ENCODE measurements around the gene EXOC4. TPM values are rescaled to one million over a fixed set of nuclear protein-coding genes. Genes with fewer than 3 reads are reported as not detected.

The EXOC4 gene
- total RNA-seq, 1 experiment from 2014 or later, result 111 TPM

DNA sequence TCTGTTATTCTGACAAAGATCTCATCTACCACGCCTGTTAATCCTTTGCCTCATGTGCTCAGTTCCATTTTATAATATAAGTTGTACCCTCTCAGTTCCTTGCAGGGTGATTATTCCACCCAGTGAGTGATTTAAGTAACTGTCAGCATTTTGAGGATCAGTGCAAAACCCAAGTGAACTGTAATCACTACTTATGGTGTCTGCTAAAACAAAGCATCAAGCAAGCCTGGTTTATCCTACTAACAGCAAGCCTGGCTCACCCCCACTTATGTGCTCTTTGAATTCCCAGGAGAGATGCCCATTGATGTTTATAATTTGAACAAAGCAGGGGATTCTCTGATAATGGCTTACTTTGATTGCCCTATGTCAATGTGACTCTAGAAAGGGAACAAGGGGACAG is 687.5 kb downstream of the EXOC4 start:
- Histone ChIP-seq H3K4me1 (ENCODE audit: low read length) (no peaks in the 10 kb centered on the region), H3K36me3 (ENCODE audit: insufficient read depth, low read length) (no peaks in the 10 kb centered on the region), H3K9me2 (replicated peaks; ENCODE audit: insufficient read depth, low read length) (no peaks in the 10 kb centered on the region), H3K9me3 (ENCODE audit: low read length) (no peaks in the 10 kb centered on the region), H3K9ac (ENCODE audit: low read length) (no peak overlapping the region), H3K79me2 (ENCODE audit: low read length) (no peaks in the 10 kb centered on the region), H3K4me3 (ENCODE audit: low read length) (no peak overlapping the region), H3K27ac (ENCODE audit: low read length) (no peak overlapping the region), H2AFZ (ENCODE audit: low read length) (no peak overlapping the region), H3K27me3 (ENCODE audit: low read length) (no peaks in the 10 kb centered on the region), H4K20me1 (ENCODE audit: insufficient read depth, low read depth, low read length) (no peaks in the 10 kb centered on the region; the same call in 1 of the 2 replicates), H3K4me2 (ENCODE audit: low read depth, low read length, poor library complexity, severe bottlenecking) (no peak overlapping the region)
- no peak for DNase-seq

- no peaks in the 10 kb centered on the region for H3K27me3 ChIP-seq (ENCODE audit: low read length)
- no peak for DNase-seq
- H3K4me3 ChIP-seq (ENCODE audit: low read length), result no peak overlapping the region
- no peak overlapping the region for H3K4me2 ChIP-seq (ENCODE audit: low read depth, low read length, poor library complexity, severe bottlenecking)
- H3K9ac ChIP-seq (ENCODE audit: low read length), result no peak overlapping the region
- no peaks in the 10 kb centered on the region for H3K4me1 ChIP-seq (ENCODE audit: low read length)
- H3K36me3 ChIP-seq (ENCODE audit: insufficient read depth, low read length), result no peaks in the 10 kb centered on the region
- no peaks in the 10 kb centered on the region for H3K79me2 ChIP-seq (ENCODE audit: low read length)
- no peaks in the 10 kb centered on the region; the same call in 1 of the 2 replicates for H4K20me1 ChIP-seq (ENCODE audit: insufficient read depth, low read depth, low read length)
- no peak overlapping the region for H3K27ac ChIP-seq (ENCODE audit: low read length)
- H3K9me2 ChIP-seq (replicated peaks; ENCODE audit: insufficient read depth, low read length), result no peaks in the 10 kb centered on the region
- H3K9me3 ChIP-seq (ENCODE audit: low read length), result no peaks in the 10 kb centered on the region
- no peak overlapping the region for H2AFZ ChIP-seq (ENCODE audit: low read length)
These were observed 688.6 kb downstream of the EXOC4 start for GRCh38 chr7:133941496-133941895.

DNA sequence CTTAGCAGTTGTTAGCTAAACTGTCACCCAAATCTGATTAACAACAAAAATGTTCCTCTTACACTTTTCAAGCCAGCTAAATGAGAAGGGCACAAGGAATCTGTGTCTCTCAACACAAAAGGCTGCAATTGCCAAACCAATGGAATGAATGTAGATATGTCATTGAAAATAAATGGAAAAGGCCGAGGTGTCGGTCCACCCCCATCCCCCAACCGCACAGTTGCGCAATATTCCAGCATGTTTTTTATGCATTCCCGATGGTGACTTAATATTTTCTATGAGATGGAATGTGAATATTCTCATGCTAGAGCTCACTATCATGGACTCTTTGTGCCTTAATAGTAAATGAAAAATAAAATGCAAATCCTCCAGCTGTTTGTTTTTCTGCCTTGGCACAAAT is 692.6 kb downstream of the EXOC4 start:
- Histone ChIP-seq H3K4me1 (ENCODE audit: low read length) (no peaks in the 10 kb centered on the region), H4K20me1 (ENCODE audit: insufficient read depth, low read depth, low read length) (no peaks in the 10 kb centered on the region; the same call in 1 of the 2 replicates), H3K27me3 (ENCODE audit: low read length) (no peaks in the 10 kb centered on the region), H3K9ac (ENCODE audit: low read length) (no peak overlapping the region), H2AFZ (ENCODE audit: low read length) (no peak overlapping the region), H3K36me3 (ENCODE audit: insufficient read depth, low read length) (no peaks in the 10 kb centered on the region), H3K27ac (ENCODE audit: low read length) (no peak overlapping the region), H3K9me3 (ENCODE audit: low read length) (no peaks in the 10 kb centered on the region), H3K4me2 (ENCODE audit: low read depth, low read length, poor library complexity, severe bottlenecking) (no peak overlapping the region), H3K79me2 (ENCODE audit: low read length) (no peaks in the 10 kb centered on the region), H3K9me2 (replicated peaks; ENCODE audit: insufficient read depth, low read length) (no peaks in the 10 kb centered on the region), H3K4me3 (ENCODE audit: low read length) (no peak overlapping the region)
- DNase-seq, result no peak

DNA sequence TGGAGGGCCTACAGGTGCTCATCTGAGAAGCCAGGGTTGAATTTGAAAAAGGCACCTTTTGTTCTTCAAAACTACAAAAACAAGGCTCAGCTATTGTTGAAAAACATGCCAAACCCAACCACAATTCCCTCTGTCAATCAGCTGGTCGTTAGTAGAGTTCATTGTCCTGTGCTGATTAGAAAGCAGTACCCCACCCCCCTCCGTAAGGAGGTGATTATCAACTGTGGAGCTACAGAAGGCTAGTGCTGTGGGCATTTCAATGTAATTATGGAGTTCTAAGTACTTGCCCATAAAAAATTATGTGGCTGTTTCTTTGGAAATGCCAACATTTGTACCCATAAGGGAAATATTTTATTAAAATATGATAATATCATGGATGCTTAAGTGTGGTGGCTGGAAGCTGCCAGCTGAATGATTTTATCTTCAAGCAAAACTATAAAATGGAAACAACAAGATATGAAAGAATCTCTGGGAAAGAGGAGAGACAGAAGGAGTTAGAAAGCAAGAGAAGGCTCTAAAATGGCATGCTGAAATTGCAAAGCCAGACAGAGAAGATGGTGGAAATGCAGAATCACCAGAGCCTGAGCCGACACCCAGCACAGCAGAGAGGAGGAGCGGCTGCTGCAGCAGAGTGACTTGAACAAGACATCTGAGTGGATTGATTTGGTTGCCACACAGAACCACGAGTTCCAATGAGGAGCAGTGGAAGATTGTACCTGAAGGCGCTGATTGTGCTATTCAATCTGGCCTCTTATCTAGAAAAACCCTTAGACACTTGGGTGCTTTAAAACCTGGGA is 694.8 kb downstream of the EXOC4 start:
- DNase-seq, result no peak
- Histone ChIP-seq H3K9ac (ENCODE audit: low read length) (no peak overlapping the region), H3K79me2 (ENCODE audit: low read length) (no peaks in the 10 kb centered on the region), H3K27me3 (ENCODE audit: low read length) (no peaks in the 10 kb centered on the region), H3K27ac (ENCODE audit: low read length) (no peak overlapping the region), H2AFZ (ENCODE audit: low read length) (no peak overlapping the region), H3K4me1 (ENCODE audit: low read length) (no peaks in the 10 kb centered on the region), H3K4me3 (ENCODE audit: low read length) (no peak overlapping the region), H3K9me2 (replicated peaks; ENCODE audit: insufficient read depth, low read length) (no peaks in the 10 kb centered on the region), H3K4me2 (ENCODE audit: low read depth, low read length, poor library complexity, severe bottlenecking) (no peak overlapping the region), H4K20me1 (ENCODE audit: insufficient read depth, low read depth, low read length) (no peaks in the 10 kb centered on the region; the same call in 1 of the 2 replicates), H3K9me3 (ENCODE audit: low read length) (no peaks in the 10 kb centered on the region), H3K36me3 (ENCODE audit: insufficient read depth, low read length) (no peaks in the 10 kb centered on the region)

GRCh38 chr7:133948588-133948987 is 695.7 kb downstream of the EXOC4 start:
- H3K9me2 ChIP-seq (replicated peaks; ENCODE audit: insufficient read depth, low read length), result no peaks in the 10 kb centered on the region
- H3K4me1 ChIP-seq (ENCODE audit: low read length), result no peaks in the 10 kb centered on the region
- no peaks in the 10 kb centered on the region for H3K27me3 ChIP-seq (ENCODE audit: low read length)
- H3K79me2 ChIP-seq (ENCODE audit: low read length), result no peaks in the 10 kb centered on the region
- no peaks in the 10 kb centered on the region; the same call in 1 of the 2 replicates for H4K20me1 ChIP-seq (ENCODE audit: insufficient read depth, low read depth, low read length)
- no peak for DNase-seq
- H3K36me3 ChIP-seq (ENCODE audit: insufficient read depth, low read length), result no peaks in the 10 kb centered on the region
- H3K27ac ChIP-seq (ENCODE audit: low read length), result no peak overlapping the region
- no peaks in the 10 kb centered on the region for H3K9me3 ChIP-seq (ENCODE audit: low read length)
- H2AFZ ChIP-seq (ENCODE audit: low read length), result no peak overlapping the region
- no peak overlapping the region for H3K4me3 ChIP-seq (ENCODE audit: low read length)
- no peak overlapping the region for H3K9ac ChIP-seq (ENCODE audit: low read length)
- no peak overlapping the region for H3K4me2 ChIP-seq (ENCODE audit: low read depth, low read length, poor library complexity, severe bottlenecking)

DNA sequence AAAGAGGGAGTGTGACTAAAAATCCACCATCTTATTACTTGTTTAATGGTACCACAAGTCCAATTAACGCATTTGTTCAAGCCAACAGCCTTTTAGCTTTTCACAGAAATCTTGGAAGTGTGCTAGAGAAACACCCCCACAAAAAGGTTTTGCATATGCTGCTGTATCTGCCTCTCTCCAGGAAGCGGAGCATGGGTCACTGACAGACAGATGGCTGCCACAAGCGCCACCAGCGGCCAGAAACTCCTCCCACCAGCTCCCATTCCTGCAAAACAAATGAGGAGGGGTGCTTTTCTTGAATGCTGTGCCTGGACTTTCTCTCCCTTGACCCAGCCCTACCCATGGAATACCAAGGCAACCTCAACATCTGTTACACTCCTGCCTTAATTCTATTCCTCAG is 698.0 kb downstream of the EXOC4 start:
- H2AFZ ChIP-seq (ENCODE audit: low read length), result no peak overlapping the region
- no peaks in the 10 kb centered on the region for H3K36me3 ChIP-seq (ENCODE audit: insufficient read depth, low read length)
- no peak overlapping the region for H3K27ac ChIP-seq (ENCODE audit: low read length)
- H3K9me2 ChIP-seq (replicated peaks; ENCODE audit: insufficient read depth, low read length), result no peaks in the 10 kb centered on the region
- no peaks in the 10 kb centered on the region for H4K20me1 ChIP-seq (ENCODE audit: insufficient read depth, low read depth, low read length)
- no peaks in the 10 kb centered on the region for H3K4me1 ChIP-seq (ENCODE audit: low read length)
- no peak overlapping the region for H3K4me3 ChIP-seq (ENCODE audit: low read length)
- H3K79me2 ChIP-seq (ENCODE audit: low read length), result no peaks in the 10 kb centered on the region
- H3K27me3 ChIP-seq (ENCODE audit: low read length), result no peaks in the 10 kb centered on the region
- no peak overlapping the region for H3K9ac ChIP-seq (ENCODE audit: low read length)
- no peak for DNase-seq
- H3K4me2 ChIP-seq (ENCODE audit: low read depth, low read length, poor library complexity, severe bottlenecking), result no peak overlapping the region
- H3K9me3 ChIP-seq (ENCODE audit: low read length), result no peaks in the 10 kb centered on the region

DNA sequence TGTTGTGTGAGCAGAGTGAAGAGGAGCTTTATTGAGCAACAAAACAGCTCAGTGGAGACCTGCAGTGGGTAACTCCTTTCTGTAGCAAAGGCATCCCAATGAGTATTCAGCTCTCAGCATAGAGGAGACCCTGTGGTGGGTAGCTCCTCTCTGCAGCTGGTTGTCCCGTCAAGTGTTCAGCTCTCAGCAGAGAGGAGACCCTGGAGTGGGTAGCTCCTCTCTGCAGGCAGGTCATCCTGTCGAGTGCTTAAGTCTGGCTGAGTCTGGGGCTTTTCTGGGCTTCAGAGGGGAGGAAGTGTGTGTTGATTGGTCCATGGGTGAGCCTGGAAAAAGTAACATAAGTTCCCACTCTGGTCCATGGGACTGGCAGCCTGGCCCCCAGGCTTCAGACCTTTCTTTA is 702.3 kb downstream of the EXOC4 start:
- H3K79me2 ChIP-seq (ENCODE audit: low read length), result no peaks in the 10 kb centered on the region
- DNase-seq, result no peak
- no peaks in the 10 kb centered on the region for H3K4me1 ChIP-seq (ENCODE audit: low read length)
- H3K27ac ChIP-seq (ENCODE audit: low read length), result no peak overlapping the region
- H3K27me3 ChIP-seq (ENCODE audit: low read length), result no peaks in the 10 kb centered on the region
- H3K9me3 ChIP-seq (ENCODE audit: low read length), result no peaks in the 10 kb centered on the region
- no peak overlapping the region for H3K4me2 ChIP-seq (ENCODE audit: low read depth, low read length, poor library complexity, severe bottlenecking)
- no peak overlapping the region for H3K9ac ChIP-seq (ENCODE audit: low read length)
- H2AFZ ChIP-seq (ENCODE audit: low read length), result no peak overlapping the region
- no peak overlapping the region for H3K4me3 ChIP-seq (ENCODE audit: low read length)
- no peaks in the 10 kb centered on the region for H3K36me3 ChIP-seq (ENCODE audit: insufficient read depth, low read length)
- no peaks in the 10 kb centered on the region for H3K9me2 ChIP-seq (replicated peaks; ENCODE audit: insufficient read depth, low read length)
- no peaks in the 10 kb centered on the region for H4K20me1 ChIP-seq (ENCODE audit: insufficient read depth, low read depth, low read length)

- Histone ChIP-seq H3K9me3 (ENCODE audit: low read length) (no peaks in the 10 kb centered on the region), H3K9me2 (replicated peaks; ENCODE audit: insufficient read depth, low read length) (no peaks in the 10 kb centered on the region), H2AFZ (ENCODE audit: low read length) (no peak overlapping the region), H3K36me3 (ENCODE audit: insufficient read depth, low read length) (no peaks in the 10 kb centered on the region), H4K20me1 (ENCODE audit: insufficient read depth, low read depth, low read length) (no peaks in the 10 kb centered on the region), H3K27me3 (ENCODE audit: low read length) (no peaks in the 10 kb centered on the region), H3K79me2 (ENCODE audit: low read length) (no peaks in the 10 kb centered on the region), H3K4me3 (ENCODE audit: low read length) (no peak overlapping the region), H3K27ac (ENCODE audit: low read length) (no peak overlapping the region), H3K9ac (ENCODE audit: low read length) (no peak overlapping the region), H3K4me1 (ENCODE audit: low read length) (no peaks in the 10 kb centered on the region), H3K4me2 (ENCODE audit: low read depth, low read length, poor library complexity, severe bottlenecking) (no peak overlapping the region)
- no peak for DNase-seq
These were observed 705.0 kb downstream of the EXOC4 start for GRCh38 chr7:133957845-133958244.

All from Karpas-422 (cell line).